ENCODE measurements around the gene TIPARP. TPM values are rescaled to one million over a fixed set of nuclear protein-coding genes. Genes with fewer than 3 reads are reported as not detected.

Gene TIPARP, protein sequence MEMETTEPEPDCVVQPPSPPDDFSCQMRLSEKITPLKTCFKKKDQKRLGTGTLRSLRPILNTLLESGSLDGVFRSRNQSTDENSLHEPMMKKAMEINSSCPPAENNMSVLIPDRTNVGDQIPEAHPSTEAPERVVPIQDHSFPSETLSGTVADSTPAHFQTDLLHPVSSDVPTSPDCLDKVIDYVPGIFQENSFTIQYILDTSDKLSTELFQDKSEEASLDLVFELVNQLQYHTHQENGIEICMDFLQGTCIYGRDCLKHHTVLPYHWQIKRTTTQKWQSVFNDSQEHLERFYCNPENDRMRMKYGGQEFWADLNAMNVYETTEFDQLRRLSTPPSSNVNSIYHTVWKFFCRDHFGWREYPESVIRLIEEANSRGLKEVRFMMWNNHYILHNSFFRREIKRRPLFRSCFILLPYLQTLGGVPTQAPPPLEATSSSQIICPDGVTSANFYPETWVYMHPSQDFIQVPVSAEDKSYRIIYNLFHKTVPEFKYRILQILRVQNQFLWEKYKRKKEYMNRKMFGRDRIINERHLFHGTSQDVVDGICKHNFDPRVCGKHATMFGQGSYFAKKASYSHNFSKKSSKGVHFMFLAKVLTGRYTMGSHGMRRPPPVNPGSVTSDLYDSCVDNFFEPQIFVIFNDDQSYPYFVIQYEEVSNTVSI
- polyA plus RNA-seq (2013) = 31.9 and 33.4 TPM in 2 replicates

DNA sequence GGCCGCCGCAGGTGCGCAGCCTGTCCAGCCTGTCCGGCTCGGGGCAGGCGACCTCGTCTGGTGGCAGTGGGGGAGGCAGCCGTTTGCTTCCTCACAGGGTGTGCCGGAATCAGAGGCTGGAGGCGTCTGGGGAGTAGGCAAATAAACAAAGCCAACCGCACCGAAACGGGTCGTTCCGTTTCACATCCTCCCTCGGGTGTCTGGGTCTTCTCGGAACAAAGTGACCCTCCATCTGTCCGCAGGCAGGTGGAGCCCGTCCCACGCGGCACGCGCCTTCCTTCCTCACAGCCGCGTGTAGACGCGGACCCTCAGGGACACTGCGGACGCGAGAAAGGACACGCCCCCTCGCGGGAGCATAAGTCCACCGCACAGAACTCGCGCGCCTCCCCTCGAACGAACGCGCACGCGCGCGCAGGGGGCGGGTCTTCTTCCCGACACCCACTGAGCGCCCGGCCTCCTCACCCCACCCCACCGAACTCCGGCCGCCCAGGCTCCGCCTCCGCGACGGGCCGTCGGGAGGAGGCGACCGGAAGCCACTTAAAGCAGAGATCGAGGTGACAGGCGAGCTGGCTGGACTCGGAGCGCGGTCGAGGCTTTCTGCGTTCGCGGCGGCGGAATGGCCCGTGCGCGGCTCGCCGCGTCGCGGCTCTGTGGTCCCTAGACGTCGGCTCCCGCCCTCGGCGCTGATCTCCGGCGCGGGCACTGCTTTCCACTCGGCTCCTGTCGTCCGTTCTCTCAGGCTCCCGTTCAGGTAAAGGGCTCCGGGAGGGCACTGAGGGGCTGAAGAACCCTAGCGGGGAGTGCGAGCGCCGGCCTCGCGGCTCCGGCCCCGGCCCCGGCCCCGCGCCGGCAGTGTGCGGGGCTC lies at the start of gene TIPARP:
Gene TIPARP (plus strand): TSS at position 545 of the 865 bp plus-strand sequence. CDS start 3,108 bp downstream, outside the sequence.
- peak within 1 kb of the TSS; percentile 22 for H3K18ac ChIP-seq (ENCODE audit: low read length)
- H3K9me3 ChIP-seq (ENCODE audit: insufficient read depth, low read depth, low read length) = no peaks in the 10 kb centered on the region
- H3K4me1 ChIP-seq (ENCODE audit: control insufficient read depth in 1 of 2, insufficient read depth in 2 of 2, low read length in 2 of 2) = no peaks in the 10 kb centered on the region
- no peak within 1 kb of the TSS for H2AK5ac ChIP-seq (ENCODE audit: low read length)
- H3K4me2 ChIP-seq (ENCODE audit: low read length) = peak within 1 kb of the TSS; percentile 72
- H4K91ac ChIP-seq (ENCODE audit: low read depth, low read length) = peak within 1 kb of the TSS; percentile 21
- H3K14ac ChIP-seq (ENCODE audit: low read length) = peak within 1 kb of the TSS; percentile 26
- H3K4ac ChIP-seq (ENCODE audit: low read depth, low read length) = peak within 1 kb of the TSS; percentile 52
- H3K4me3 ChIP-seq (ENCODE audit: low read depth, low read length) = peak within 1 kb of the TSS; percentile 86
- peaks cover 17% of the 10 kb centered on the region for H3K79me1 ChIP-seq (ENCODE audit: low read length)
- H3K36me3 ChIP-seq (ENCODE audit: control insufficient read depth in 1 of 2, insufficient read depth in 2 of 2, low read length in 2 of 2) = peaks cover 2 to 3% of the 10 kb centered on the region in 2 experiments
- no peaks in the 10 kb centered on the region for H3K27me3 ChIP-seq (ENCODE audit: insufficient read depth, low read length)
- peak within 1 kb of the TSS; percentile 59 for H2AFZ ChIP-seq (ENCODE audit: insufficient read depth, low read length, poor library complexity)
- peak within 1 kb of the TSS; percentile 60 for H3K9ac ChIP-seq (ENCODE audit: low read length)
- no CpG with 5 or more reads among the region's 105 CpGs for WGBS (ENCODE audit: extremely low coverage, insufficient coverage, insufficient read length)
- H2BK120ac ChIP-seq (ENCODE audit: insufficient read depth, low read length, poor library complexity) = peak within 1 kb of the TSS; percentile 25
- H3K27ac ChIP-seq (ENCODE audit: low read depth, low read length) = peak within 1 kb of the TSS; percentile 83
- H4K8ac ChIP-seq (ENCODE audit: low read depth, low read length) = peak within 1 kb of the TSS; percentile 51
- no peak within 1 kb of the TSS for H3K23ac ChIP-seq (ENCODE audit: low read length)
- DNase-seq = peak; percentile 99 to 100
- H3K79me2 ChIP-seq (ENCODE audit: control insufficient read depth, insufficient read depth, low read length, poor library complexity) = peaks cover 12% of the 10 kb centered on the region
- no peak within 1 kb of the TSS for H2BK12ac ChIP-seq (ENCODE audit: low read length)
- H2BK5ac ChIP-seq (ENCODE audit: low read depth, low read length, poor library complexity) = peak within 1 kb of the TSS; percentile 36
- peak within 1 kb of the TSS; percentile 31 for H4K12ac ChIP-seq (ENCODE audit: low read depth, low read length)

DNA sequence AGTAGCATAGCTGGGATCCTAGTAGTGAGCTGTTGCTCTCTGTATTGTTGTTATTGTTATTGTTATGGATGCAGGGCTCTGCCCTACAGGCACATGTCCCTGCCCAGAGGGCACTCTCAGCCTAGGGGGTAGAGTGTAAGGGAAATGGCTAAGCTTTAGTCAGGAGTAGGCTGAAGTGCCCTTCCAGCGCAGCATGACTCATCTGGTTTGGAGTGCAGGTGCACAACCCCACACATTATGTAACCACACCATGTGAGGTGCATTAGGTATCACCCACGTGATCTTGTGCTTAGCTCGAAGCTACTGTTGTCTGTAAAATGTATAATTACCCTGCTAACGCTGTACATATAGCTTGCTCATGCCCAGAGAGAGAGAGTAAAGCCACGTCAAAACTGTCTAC lies 48.3 kb upstream of the TIPARP start:
- Histone ChIP-seq H3K18ac (ENCODE audit: low read length) (no peak overlapping the region), H3K36me3 (ENCODE audit: control insufficient read depth in 1 of 2, insufficient read depth in 2 of 2, low read length in 2 of 2) (no peaks in the 10 kb centered on the region), H3K4ac (ENCODE audit: low read depth, low read length) (no peak overlapping the region), H3K9me3 (ENCODE audit: insufficient read depth, low read depth, low read length) (no peaks in the 10 kb centered on the region), H3K4me1 (ENCODE audit: control insufficient read depth in 1 of 2, insufficient read depth in 2 of 2, low read length in 2 of 2) (peaks cover 0 to 2% of the 10 kb centered on the region in 2 experiments), H2BK5ac (ENCODE audit: low read depth, low read length, poor library complexity) (no peak overlapping the region), H4K91ac (ENCODE audit: low read depth, low read length) (no peak overlapping the region), H2BK120ac (ENCODE audit: insufficient read depth, low read length, poor library complexity) (no peak overlapping the region), H2AFZ (ENCODE audit: insufficient read depth, low read length, poor library complexity) (no peak overlapping the region), H3K27me3 (ENCODE audit: insufficient read depth, low read length) (no peaks in the 10 kb centered on the region), H4K8ac (ENCODE audit: low read depth, low read length) (no peak overlapping the region), H3K14ac (ENCODE audit: low read length) (no peak overlapping the region), H3K9ac (ENCODE audit: low read length) (no peak overlapping the region), H3K79me1 (ENCODE audit: low read length) (peaks cover 3% of the 10 kb centered on the region), H3K79me2 (ENCODE audit: control insufficient read depth, insufficient read depth, low read length, poor library complexity) (no peaks in the 10 kb centered on the region), H4K12ac (ENCODE audit: low read depth, low read length) (no peak overlapping the region), H2AK5ac (ENCODE audit: low read length) (no peak overlapping the region), H3K23ac (ENCODE audit: low read length) (no peak overlapping the region), H3K4me2 (ENCODE audit: low read length) (no peak overlapping the region), H3K27ac (ENCODE audit: low read depth, low read length) (no peak overlapping the region), H3K4me3 (ENCODE audit: low read depth, low read length) (no peak overlapping the region), H2BK12ac (ENCODE audit: low read length) (no peak overlapping the region)
- peak; percentile 80 to 89 for DNase-seq
- WGBS (ENCODE audit: extremely low coverage, insufficient coverage, insufficient read length) = no CpG with 5 or more reads among the region's 5 CpGs

DNA sequence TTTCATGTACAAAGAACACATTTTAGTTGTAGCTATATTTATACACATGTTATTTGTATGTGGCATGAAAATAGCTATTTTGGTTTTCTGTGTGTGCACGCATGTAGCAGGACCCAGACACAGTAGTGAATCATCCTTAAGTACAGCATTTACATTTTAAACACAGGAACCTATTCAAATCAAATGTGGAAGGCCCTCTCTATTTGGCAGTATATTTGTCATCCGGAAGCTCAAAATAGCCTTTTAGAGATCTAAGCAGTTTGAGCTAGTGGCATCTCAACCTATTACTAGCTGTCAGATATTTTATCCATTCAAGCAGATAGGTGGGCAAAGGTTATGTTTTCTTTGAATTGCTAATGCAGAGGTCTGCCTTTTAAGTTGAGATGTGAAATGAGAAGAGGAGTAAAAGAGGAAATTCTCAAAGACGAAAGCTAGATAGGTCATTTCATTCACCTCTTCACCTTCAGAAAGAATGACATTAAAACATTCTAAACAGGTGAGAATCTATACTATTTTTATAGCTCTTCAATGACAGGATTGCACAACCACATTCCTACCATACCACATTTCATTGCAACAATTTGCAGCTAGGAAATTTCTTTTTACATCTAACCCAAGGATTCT lies 46.3 kb upstream of the TIPARP start:
- Histone ChIP-seq H2AFZ (ENCODE audit: insufficient read depth, low read length, poor library complexity) (no peak overlapping the region), H2BK5ac (ENCODE audit: low read depth, low read length, poor library complexity) (no peak overlapping the region)
- peak in 1 of 2 donors; percentile 81 for DNase-seq

More for the DNA sequence above, 46.3 kb upstream of the TIPARP start:
- Histone ChIP-seq H3K27me3 (ENCODE audit: insufficient read depth, low read length) (no peaks in the 10 kb centered on the region), H2BK12ac (ENCODE audit: low read length) (no peak overlapping the region), H2BK120ac (ENCODE audit: insufficient read depth, low read length, poor library complexity) (no peak overlapping the region), H3K9me3 (ENCODE audit: insufficient read depth, low read depth, low read length) (no peaks in the 10 kb centered on the region), H4K12ac (ENCODE audit: low read depth, low read length) (no peak overlapping the region), H4K91ac (ENCODE audit: low read depth, low read length) (no peak overlapping the region), H3K18ac (ENCODE audit: low read length) (no peak overlapping the region), H4K8ac (ENCODE audit: low read depth, low read length) (no peak overlapping the region), H3K4me2 (ENCODE audit: low read length) (no peak overlapping the region), H3K14ac (ENCODE audit: low read length) (no peak overlapping the region), H3K27ac (ENCODE audit: low read depth, low read length) (no peak overlapping the region), H3K4me1 (ENCODE audit: control insufficient read depth in 1 of 2, insufficient read depth in 2 of 2, low read length in 2 of 2) (peaks cover 0 to 2% of the 10 kb centered on the region in 2 experiments), H3K23ac (ENCODE audit: low read length) (no peak overlapping the region), H3K36me3 (ENCODE audit: control insufficient read depth in 1 of 2, insufficient read depth in 2 of 2, low read length in 2 of 2) (no peaks in the 10 kb centered on the region), H3K4ac (ENCODE audit: low read depth, low read length) (no peak overlapping the region), H3K9ac (ENCODE audit: low read length) (no peak overlapping the region), H3K4me3 (ENCODE audit: low read depth, low read length) (no peak overlapping the region), H2AK5ac (ENCODE audit: low read length) (no peak overlapping the region), H3K79me1 (ENCODE audit: low read length) (peaks cover 3% of the 10 kb centered on the region), H3K79me2 (ENCODE audit: control insufficient read depth, insufficient read depth, low read length, poor library complexity) (no peaks in the 10 kb centered on the region)
- no CpG with 5 or more reads among the region's 3 CpGs for WGBS (ENCODE audit: extremely low coverage, insufficient coverage, insufficient read length)
